ENCODE results near the gene SCFD2. TPM values are rescaled to one million over a fixed set of nuclear protein-coding genes. Genes with fewer than 3 reads are reported as not detected.

Gene SCFD2
- total and polyA plus RNA-seq, 2 of the 8 experiments (the other 6 are each of a cell fraction or from before 2014, with no cell fraction given) = 6.2 to 10.2 TPM

DNA sequence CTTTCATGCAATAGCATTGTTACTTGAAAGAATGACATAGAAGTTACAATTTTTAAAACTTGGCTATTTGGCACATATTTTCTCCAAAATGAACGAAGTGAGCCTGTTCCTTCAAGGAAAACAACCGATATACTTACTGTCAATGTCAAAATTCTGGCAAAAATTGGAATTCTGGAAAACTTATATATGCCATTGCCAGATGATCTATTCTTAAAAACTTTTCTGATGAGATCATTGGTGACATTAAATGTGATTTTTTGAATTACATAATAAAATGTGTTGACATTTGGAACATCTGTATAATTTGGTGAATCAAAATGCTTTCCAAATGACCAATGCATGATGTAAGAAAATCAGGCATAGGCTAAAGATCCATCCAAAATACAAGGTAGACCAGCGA, 209.0 kb downstream of the SCFD2 start:
- H3K4me3 ChIP-seq (ENCODE audit: extremely low read depth in 1 of 4, insufficient read depth in 2 of 4, low read depth in 3 of 4, low read length in 4 of 4) = no peak overlapping the region
- H2BK120ac ChIP-seq (replicated peaks; ENCODE audit: low read depth, low read length) = no peak overlapping the region
- H3K9ac ChIP-seq (replicated peaks in 1 of 4; ENCODE audit: extremely low read depth in 1 of 4, low read depth in 3 of 4, low read length in 3 of 4) = no peak overlapping the region
- H4K5ac ChIP-seq (ENCODE audit: insufficient read length, low read depth, low read length) = no peak overlapping the region
- no peak overlapping the region for H2BK5ac ChIP-seq (ENCODE audit: low read depth, low read length)
- TF ChIP-seq EGR1 (IDR thresholded peaks at IDR 0.05; ENCODE audit: borderline replicate concordance, low read depth, low read length) = no peak
- TF ChIP-seq KDM5A (IDR thresholded peaks at IDR 0.05; ENCODE audit: low read length) = no peak
- TF ChIP-seq JUN (IDR thresholded peaks at IDR 0.05; ENCODE audit: low read depth, low read length) = no peak
- TF ChIP-seq SUZ12 (IDR thresholded peaks at IDR 0.05; ENCODE audit: low read length) = no peak
- no peak for TF ChIP-seq FOSL1 (IDR thresholded peaks at IDR 0.05; ENCODE audit: insufficient read depth, low read depth, low read length)
- TF ChIP-seq CBX5 (IDR thresholded peaks at IDR 0.05; ENCODE audit: low read depth, low read length) = no peak
- no peak for TF ChIP-seq SIRT6 (IDR thresholded peaks at IDR 0.05; ENCODE audit: low read length)
- TF ChIP-seq CREB1 (IDR thresholded peaks at IDR 0.05) = no peak
- TF ChIP-seq TBP (IDR thresholded peaks at IDR 0.05; ENCODE audit: low read depth, low read length) = no peak
- TF ChIP-seq, protein P1, sequence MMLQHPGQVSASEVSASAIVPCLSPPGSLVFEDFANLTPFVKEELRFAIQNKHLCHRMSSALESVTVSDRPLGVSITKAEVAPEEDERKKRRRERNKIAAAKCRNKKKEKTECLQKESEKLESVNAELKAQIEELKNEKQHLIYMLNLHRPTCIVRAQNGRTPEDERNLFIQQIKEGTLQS (IDR thresholded peaks at IDR 0.05; ENCODE audit: insufficient read depth, low read depth, low read length) = no peak
- no peak for TF ChIP-seq ASH2L (IDR thresholded peaks at IDR 0.05; ENCODE audit: low read length)
- TF ChIP-seq SAP30 (IDR thresholded peaks at IDR 0.05; ENCODE audit: insufficient read depth, insufficient replicate concordance, low read length) = no peak
- H3K23ac ChIP-seq (ENCODE audit: insufficient read length) = no peak overlapping the region
- no peak overlapping the region for H3K27ac ChIP-seq (ENCODE audit: low read depth, low read length)
- POLR2A ChIA-PET (ENCODE audit: partially characterized antibody) = no interaction called here
- no peak overlapping the region for H4K91ac ChIP-seq (replicated peaks; ENCODE audit: insufficient read length, low read length)
- no peaks in the 10 kb centered on the region for H3K79me1 ChIP-seq (ENCODE audit: low read depth, low read length)
- no peaks in the 10 kb centered on the region for H4K20me1 ChIP-seq (replicated peaks in 1 of 2; ENCODE audit: control insufficient read depth in 1 of 2, insufficient read depth in 2 of 2, low read length in 2 of 2)
- H4K8ac ChIP-seq (ENCODE audit: extremely low read depth, insufficient read depth, low read length) = no peak overlapping the region
- no peak overlapping the region for H3K14ac ChIP-seq (ENCODE audit: insufficient read length)
- no peak overlapping the region for H2AFZ ChIP-seq (ENCODE audit: low read length)
- 87% methylated on average over 3 of the region's 3 CpGs; no CpG with 5 or more reads in 1 of the 2 experiments for WGBS, 2 experiments (ENCODE audit: extremely low coverage in 1 of 2, insufficient coverage in 1 of 2, insufficient read length in 1 of 2, insufficient replicate concordance in 2 of 2, low coverage in 1 of 2, low lambda C conversion rate in 2 of 2, missing lambda C conversion rate in 1 of 2)
- CTCF ChIA-PET (ENCODE audit: partially characterized antibody) = no interaction called here
- no peak overlapping the region for H3K4ac ChIP-seq (replicated peaks; ENCODE audit: insufficient read length, low read depth, low read length)
- no peak for FAIRE-seq
- no peak overlapping the region for H3K56ac ChIP-seq (replicated peaks; ENCODE audit: insufficient read length, low read depth, low read length)
- H3K4me2 ChIP-seq (ENCODE audit: insufficient read depth in 1 of 2, low read depth in 2 of 2, low read length in 2 of 2) = no peak overlapping the region
- H3K4me1 ChIP-seq (replicated peaks in 1 of 4; ENCODE audit: control insufficient read depth in 3 of 4, insufficient read depth in 4 of 4, low read length in 3 of 4) = no peaks in the 10 kb centered on the region
- no peaks in the 10 kb centered on the region for H3K79me2 ChIP-seq (ENCODE audit: control insufficient read depth in 1 of 2, insufficient read depth in 2 of 2, low read length in 2 of 2)
- H3K36me3 ChIP-seq (ENCODE audit: control insufficient read depth in 2 of 4, insufficient read depth in 4 of 4, low read length in 3 of 4) = no peaks in the 10 kb centered on the region
- H3K27me3 ChIP-seq (replicated peaks in 1 of 4; ENCODE audit: control insufficient read depth in 3 of 4, extremely low read depth in 1 of 4, insufficient read depth in 3 of 4, low read length in 3 of 4) = no peaks in the 10 kb centered on the region
- H3K23me2 ChIP-seq (ENCODE audit: low read depth, low read length) = no peaks in the 10 kb centered on the region; the same call in 1 of the 2 replicates
- DNase-seq (ENCODE audit: low read depth in 1 of 2, low spot score in 2 of 2) = no peak
- H2BK15ac ChIP-seq (ENCODE audit: low read length) = no peak overlapping the region
- peaks cover 0 to 11% of the 10 kb centered on the region in 2 experiments; a peak in 2 of 4 replicates for H3K9me3 ChIP-seq (ENCODE audit: insufficient read depth in 2 of 2, low read depth in 1 of 2, low read length in 1 of 2)
- H2BK12ac ChIP-seq (ENCODE audit: low read depth, low read length) = no peak overlapping the region
- H2AK5ac ChIP-seq (ENCODE audit: low read depth, low read length) = no peak overlapping the region
- no peak overlapping the region for H2BK20ac ChIP-seq (ENCODE audit: low read length)
- no peak overlapping the region for H3K18ac ChIP-seq (ENCODE audit: extremely low read depth, low read length)

All from H1 (cell line).